Measurements from ENCODE around the gene CYP8B1.

The CYP8B1 gene

DNA sequence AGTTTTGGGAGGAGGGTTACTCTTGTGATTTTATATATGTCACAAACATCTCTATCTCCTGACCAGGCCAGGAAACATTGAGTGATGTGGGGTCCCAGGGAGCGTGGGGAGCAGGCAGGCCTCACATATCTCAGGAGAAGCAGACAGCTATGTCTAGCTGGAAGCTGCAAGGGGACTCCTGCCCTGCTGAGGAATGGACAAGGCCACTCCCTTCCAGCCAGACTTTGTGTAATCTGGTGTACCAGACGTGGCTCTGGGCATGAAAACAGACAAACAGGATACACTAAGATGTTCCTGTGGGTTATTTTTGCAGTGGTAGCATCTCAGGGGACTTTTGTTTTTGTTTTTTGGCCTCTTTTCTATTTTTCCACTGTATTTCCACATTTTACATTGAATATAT lies 23.2 kb downstream of the CYP8B1 start:
- DNase-seq (ENCODE audit: low read depth, low spot score): no peak

DNA sequence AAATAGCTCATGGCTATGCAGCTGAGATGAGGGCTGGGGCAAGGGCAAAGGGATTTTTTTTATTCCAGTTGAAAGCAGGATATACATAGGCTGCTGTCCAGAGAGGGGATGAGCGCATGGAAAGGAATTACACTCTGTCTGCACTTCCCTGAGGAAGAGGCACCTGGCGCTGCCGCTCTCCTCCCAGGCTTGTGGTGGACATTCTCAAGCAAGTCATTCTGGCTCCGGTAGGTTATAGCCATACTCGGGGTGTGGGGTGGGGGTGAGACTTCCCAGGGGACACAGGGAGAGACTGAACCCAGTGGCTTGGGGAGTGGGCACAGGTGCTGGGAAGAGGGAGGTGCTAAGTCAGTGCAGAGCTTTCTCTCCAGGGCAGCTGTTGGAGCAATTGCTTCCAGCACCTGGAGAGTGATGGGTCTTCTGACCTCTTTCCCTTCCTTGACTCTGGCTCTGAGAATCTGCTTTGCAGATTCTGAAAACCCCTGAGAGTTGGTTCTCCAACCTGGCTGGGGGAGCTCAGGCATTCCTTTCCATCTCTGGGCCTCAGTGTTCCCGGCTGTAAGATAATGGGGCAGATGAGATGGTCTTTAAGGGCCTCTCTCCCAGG lies 24.3 kb downstream of the CYP8B1 start:
- peak; percentile 31 for DNase-seq (ENCODE audit: low read depth, low spot score)

DNA sequence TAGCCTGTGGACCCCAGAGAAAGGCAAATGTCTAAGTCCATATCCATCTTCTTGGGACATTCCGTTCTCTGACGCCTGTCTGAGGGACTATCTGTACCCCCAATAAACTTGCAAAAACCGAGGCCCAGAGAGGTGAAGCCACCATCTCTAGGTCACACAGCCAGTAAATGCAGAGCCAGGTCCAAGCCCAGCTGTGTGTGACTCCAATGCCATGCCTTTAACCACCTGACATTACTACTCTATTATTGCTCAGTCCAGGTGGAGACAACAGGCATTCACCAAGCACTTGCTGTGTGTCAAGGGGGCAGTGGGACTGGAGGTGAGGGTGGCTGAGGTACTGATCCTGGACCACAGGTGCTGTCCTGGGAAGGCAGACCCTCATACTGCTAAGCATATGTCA lies 25.4 kb downstream of the CYP8B1 start:
- DNase-seq (ENCODE audit: low read depth, low spot score): no peak

DNA sequence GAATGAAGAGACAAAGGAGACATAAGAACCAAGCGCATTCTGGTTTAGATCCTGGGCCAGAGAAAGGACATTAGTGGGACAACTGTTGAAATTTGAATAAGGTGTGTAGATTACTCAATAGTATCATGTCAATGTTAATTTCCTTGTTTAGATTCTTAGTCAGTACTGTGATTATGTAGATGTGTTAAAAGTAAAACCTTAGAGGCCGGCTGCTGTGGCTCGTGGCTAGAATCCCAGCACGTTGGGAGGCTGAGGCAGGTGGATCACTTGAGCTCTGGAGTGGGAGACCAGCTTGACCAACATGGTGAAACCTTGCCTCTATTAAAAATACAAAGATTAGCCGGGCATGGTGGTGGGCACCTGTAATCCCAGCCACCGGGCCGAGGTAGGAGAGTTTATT lies 26.7 kb downstream of the CYP8B1 start:
- DNase-seq (ENCODE audit: low read depth, low spot score): no peak

DNA sequence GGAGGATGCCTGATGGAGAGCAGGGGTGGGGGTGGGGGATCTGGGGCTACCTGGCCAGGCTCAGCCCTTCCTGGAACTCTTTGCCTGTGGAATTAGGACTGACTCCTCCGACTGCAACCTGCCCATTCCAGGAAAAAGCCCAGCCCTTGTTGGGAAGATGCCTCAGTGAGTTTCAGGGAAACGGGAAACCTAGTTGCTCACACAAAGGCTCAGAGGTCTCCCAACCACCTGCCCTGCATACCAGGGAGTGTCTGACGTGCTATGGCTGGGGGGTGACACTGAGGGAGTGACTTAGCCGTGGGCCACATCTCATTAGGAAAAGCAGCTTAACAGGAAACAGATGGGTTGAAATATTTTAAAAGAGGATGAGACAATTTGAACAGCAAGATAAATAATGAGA lies 27.9 kb downstream of the CYP8B1 start:
- no peak for DNase-seq (ENCODE audit: low read depth, low spot score)

DNA sequence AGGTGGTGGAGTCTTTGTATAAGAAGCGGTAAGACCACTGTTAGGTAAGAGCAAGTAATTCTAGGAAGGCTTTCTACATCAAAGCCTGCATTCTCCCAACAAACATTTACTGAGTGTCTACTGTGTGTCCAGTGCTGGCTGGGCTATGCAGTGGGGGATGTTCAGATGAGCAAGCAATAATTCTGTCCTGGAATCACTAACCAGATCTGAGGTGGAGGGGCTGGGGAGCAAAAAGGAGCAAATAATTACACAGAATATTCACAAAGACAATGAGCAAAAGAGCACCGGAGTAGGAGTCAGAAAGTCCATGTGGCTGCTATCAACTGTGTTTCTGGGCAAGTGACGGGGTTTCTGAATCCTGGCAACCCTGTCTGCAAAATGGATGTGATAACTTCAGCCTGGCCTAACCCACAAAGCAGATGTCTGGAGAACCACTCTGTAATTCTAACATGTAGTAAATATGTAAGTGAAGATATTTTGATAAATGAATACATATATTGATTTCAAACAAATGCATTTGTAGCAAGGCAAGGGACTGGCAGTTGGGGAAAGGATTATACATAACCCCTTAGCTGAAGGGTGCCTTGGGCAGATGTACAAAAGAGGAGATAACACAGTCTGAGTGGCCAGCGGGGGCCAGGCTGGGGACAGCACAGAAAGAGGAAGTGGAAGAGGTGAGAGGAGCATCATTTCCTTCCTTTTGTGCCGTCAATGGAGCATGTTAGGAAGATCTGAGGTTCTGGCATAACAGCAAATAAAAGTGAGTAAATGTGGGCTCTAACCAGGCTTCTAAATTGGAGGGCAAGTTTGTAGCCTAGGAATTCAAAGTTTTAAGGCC lies 28.8 kb downstream of the CYP8B1 start:
- DNase-seq (ENCODE audit: low read depth, low spot score): no peak

DNA sequence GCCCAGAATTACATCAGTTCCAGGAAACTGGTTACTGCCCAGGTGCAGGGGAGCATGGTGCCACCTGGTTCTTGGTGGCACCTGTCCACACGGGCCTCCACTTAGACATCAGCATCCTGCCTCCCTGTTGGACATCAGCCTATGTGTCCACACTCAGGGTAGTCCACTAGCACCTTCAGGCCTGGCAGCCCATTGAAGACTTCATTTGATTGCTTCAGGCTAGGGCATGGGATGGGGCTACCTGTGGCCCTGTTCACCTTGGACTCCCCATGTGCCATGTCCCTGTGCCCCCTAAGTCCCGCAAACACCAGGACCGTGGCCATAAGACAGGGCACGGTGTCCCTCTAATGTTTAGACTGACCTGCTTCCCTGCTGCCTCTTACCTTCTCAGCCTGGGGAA lies 30.9 kb downstream of the CYP8B1 start:
- no peak for DNase-seq (ENCODE audit: low read depth, low spot score)

DNA sequence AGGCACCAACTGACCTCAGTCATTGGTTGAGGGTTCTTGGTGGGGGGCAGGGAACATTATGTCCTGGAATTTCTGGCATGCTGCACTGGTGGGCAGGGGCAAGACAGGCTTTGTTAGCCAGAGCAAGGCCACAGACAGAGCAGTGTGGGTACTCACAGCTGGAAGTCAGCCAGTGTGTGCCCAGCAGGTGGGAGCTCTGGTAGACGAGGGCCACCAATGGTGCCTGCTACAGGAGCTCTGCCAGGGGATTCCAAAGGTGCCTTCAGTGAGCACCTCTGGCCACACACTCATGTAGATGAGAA lies 31.3 kb downstream of the CYP8B1 start:
- DNase-seq (ENCODE audit: low read depth, low spot score): peak; percentile 42

DNA sequence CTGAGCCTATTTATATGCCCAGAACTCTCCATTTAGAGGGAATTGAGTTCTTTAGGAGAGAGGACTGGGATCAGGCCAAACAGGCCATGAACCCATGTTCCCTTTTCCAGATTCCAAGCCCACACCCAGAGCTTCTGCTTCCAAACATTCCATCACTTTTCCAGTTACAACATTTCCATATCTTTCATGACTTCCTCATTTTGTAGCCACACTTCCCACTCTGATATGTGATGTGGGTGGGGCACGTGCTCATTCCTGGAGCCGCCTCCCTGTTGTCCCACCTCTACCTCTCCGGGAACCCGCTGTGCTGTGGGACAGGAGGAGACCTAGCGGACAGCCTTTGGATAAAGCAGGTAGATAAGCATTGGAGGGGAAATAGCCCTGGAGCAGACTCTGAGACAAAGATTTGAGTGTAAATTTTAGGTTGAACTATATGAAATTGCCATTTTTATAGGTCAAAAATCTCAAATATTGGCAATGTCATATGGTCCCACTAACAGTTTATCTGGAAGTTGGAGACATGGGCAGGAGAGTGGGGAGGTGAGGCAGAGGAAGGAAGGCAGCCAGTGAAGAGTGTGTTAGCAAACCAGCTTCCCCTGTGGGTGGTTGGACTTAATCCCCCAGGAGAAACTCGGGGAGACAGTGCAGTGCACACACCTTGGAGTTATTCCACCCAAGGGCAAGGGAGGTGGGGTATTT lies 31.8 kb downstream of the CYP8B1 start:
- DNase-seq (ENCODE audit: low read depth, low spot score): no peak

DNA sequence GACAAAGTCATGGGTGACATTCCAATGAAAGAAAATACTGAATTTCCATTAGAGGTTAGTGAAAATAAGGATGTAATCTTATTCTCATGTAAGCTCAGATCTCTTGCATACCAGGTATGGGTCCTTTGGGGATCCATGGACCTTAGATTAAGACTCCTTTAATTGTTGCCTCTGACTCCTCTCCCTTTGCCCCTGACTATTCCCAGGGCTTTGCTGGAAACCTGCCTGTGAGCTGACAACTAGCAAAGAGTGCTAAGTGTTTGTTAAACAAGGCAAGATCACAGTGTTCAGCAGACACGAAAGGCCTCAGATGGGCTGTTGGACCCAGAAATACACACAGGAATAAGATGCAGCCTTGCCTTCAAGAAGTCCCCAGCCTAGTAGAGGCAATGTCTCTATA lies 34.3 kb downstream of the CYP8B1 start:
- DNase-seq (ENCODE audit: low read depth, low spot score): peak; percentile 41

DNA sequence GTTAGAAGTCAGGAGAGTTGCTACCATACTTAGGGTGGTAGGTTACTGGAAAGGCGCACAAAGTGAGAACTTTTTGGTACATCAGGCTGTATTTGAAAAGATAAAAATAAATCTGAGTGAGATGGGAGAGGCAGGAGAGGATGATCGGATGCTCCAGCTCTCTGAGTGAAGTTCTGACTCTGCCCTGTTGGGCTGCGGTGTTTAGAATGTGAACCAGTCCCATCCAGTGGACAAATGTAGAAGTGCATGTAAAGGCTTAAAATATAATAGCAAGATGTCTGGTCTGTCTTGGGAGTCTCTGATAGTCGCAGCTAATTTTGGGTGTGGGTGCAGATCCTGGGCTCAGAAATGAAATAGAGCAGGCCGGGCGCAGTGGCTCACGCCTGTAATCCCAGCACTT lies 36.1 kb downstream of the CYP8B1 start:
- peak; percentile 79 for DNase-seq (ENCODE audit: low read depth, low spot score)

DNA sequence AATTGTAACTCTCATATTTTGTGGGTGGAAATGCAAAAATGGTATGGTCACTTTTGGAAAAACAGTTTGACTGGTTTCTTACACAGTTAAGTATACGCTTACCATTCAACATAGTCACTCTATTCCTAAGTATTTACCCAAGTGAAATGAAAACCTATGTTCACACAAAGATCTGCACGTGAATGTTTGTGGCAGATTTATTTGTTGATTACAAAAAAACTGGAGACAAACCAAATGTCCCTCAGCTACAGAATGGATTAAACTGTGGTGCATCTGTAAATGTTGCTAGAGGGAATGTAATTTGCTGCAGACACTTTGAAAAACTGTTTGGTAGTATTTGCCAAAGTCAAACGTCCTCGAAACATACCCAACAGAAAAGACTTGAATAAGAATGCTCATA lies 37.1 kb downstream of the CYP8B1 start:
- DNase-seq (ENCODE audit: low read depth, low spot score): no peak

DNA sequence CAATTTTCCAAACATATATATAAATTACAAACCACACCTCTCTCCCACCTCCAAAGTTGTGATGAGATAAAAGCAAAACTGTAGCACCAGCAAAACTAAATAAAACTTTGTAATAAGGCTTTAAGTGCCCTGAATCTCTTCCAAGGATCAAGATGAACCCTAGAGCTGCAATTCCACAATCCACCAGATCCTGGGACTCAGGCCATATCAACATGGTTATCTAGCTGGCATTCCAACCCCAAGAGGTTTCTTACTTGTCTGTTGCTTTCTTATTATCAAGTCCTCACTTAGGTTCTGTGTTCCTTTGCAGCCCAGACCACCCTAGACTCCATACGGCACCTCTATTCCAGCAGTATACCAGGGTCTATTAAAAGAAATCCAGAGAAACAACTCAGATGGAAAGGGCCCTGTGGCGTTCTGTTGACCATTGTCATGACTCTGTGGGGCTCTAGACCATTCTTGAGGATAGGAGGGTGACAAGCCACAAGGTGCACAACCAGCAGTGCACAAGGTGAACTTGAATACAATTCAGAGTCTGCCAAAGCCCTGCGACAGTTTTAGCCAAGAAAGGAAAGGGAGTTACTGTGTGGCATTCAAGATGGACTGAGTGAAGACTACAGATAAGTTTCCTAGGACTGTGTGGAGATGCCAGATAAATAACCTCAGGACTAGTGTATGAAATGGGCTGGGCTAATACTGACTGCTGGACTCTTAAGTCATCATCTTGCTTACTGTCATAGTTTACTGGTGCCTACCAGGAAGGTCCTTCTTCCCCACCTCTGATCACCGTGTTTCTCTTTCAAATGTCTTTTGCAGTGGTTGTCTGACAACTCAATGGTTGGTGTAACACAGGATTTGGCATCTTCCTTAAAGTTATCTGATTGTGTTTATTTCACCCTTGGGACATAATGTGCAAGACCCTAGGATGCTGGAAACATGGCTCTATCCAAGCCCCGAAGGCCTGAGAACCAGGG lies 39.2 kb downstream of the CYP8B1 start:
- DNase-seq (ENCODE audit: low read depth, low spot score): no peak

DNA sequence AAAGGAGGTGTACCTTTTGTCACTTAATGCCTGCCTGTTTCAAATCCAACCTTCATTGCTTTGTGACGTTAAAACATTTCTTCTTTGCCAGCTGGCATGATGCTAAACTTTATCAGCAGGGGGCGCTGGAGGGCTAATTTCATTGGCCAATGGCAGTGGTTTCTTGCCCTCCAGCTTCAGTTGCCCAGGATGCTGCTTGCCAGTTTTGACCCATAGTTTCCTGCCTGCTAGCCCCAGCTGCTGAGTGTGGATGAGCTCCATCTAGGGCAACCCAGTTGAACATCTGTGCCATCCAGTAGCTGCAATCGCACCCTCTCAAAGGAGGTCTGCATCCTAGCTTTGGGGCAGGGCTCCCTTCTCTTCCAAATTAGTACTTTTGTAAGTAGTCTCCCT lies 44.4 kb downstream of the CYP8B1 start:
- DNase-seq (ENCODE audit: low read depth, low spot score): peak; percentile 65

DNA sequence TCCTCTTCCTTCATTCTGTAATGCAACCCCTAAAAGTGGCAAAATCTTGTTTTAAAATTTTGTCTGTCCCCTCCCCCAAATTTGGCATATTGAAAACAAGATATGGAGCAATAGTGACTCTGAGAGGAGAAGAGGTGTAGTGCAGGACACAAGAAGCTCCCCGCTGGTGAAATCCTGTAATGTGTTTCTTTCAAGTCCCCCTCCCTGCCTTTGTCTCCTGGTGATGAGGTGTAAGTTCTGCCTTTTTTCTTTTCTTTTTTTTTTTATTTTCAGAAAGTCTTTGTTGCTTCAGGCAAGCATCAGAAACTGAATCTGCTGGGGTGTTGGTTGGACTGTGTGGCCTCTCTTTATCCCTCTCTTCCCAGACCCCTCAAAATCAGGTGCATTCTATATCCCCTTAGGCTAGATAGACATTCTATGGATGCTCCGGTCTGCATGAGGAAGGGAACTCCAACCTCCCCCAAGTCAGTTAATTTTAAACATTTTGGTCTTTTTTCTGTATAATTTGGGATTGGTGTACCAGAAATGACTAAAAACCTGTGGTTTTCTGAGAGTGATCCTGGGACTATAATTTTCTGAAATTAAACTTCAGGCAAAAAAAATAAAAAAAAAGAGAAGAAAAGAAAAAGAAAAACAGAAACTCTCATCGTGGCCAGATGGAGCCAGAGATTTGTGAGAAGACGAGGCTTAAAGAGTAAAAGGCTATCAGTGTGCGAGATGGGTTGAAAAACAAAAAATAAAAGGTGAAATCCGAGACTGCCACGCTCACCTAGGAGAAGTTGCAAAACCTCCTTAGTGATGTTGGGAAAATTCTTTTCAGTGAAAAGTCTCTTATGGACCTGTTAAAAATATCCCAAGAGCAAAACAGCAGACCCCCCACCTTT lies 45.0 kb downstream of the CYP8B1 start:
- peak; percentile 46 for DNase-seq (ENCODE audit: low read depth, low spot score)

DNA sequence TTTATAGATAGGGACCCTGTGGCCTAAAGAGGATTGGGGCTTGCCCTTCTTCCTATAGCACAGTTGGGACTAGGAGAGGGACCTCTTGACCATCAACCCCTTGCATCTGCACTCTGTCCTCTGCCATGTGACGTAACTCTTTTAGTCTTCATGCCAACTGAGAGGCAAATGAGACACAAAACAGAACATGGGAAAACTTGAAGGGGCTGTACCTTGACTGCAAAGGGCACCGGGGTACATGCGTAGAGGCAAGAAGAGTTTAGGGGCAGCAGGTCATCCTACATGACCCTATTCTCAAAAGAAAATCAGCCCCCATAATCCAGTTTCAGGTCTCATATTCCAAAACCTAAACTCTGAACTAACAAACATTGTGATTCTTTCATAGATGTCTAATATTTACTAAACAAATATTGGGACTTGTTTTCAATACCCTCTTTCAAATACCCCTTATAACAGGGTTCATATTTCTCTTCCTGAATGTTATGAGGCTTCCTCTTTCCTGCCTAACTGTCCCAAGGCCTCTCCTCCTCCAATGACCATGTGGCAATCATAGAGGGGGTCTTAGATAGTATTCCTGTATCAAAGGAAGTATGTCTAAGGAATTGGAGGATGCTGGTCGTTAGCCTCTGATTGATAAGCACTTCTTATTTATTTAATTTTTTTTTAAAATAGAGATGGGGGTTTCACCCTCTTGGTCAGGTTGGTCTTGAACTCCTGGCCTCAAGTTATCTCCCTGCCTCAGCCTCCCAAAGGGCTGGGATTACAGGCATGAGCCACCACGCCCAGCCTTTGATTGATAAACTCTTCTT lies 45.8 kb downstream of the CYP8B1 start:
- DNase-seq (ENCODE audit: low read depth, low spot score): no peak

DNA sequence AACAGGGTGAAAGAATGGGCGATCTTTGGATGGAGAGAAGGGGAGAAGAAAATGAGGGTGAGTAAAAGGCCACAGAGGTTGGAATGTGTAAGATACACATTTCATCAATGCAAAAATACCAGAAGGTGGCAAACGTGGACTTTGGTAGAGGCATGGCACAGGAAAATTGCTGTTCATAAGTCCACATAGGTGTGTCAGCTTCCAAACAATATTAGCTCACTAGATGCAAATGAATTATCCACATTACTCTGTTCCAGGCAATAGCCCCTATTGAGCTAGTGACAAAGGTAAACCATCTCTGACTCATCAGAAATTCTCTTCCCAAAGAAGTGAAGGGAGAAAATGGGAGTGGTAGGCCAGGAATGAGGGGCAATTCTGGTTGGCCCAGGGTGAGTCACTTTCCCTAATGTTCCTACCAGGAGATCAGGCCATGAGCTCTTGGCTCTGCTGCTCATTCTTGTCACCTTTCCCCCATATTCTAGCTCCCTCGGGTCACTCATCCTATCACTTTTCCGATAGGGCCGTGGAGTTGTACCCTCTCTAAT lies 46.5 kb downstream of the CYP8B1 start:
- DNase-seq (ENCODE audit: low read depth, low spot score): no peak

DNA sequence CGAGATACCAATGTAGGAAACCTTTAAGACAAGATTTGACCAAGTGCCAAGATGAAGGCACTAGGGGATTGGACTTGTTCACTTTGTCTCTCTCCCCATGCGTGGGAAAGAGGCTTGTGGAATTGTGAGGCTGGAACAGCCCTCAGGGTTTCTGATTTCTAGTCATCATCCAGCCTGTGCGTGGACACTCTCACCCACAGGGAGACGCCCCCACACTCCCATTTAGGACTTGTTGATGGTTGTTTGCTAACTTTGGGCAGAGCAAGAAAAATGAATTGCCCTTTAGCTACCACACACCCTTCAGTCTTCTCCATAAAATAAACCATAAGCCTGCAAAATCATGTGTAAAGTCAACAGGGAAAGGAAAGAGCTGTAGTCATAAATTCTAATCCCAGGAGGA lies 48.0 kb downstream of the CYP8B1 start:
- no peak for DNase-seq (ENCODE audit: low read depth, low spot score)

DNA sequence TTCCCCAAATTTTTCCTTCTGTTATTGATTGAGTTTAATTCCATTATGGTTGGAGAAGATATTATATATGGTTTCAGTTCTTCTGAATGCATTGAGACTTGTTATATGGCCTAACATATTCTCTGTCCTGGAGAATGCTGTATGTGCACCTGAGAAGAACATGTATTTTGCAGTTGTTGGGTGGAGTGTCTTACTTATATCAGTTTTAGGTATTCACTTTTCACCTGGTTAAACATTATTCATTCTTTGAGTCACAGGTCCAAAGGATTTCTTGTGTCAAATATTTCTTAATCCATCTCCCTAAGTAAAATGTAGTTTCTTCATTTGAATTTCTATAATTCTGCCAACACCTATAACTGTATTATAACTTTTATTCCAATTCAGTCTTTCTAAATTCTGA lies 48.7 kb downstream of the CYP8B1 start:
- no peak for DNase-seq (ENCODE audit: low read depth, low spot score)

DNA sequence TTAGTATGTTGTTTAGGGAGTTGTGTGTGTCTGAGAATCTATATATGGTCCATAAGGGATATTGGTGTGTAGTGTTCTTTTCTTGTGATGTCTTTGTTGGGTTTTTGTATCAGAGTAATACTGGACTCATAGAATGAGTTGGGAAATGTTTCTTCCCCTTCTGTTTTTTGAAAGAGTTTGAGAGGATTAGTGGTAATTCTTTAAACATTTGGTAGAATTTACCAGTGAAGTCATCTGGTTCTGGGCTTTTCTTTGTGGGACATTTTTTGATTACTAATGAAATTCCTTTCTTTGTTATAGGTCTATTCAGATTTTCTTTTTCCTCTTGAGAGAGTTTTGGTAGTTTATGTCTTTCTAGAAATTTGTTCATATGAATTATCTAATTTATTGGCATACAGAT lies 49.5 kb downstream of the CYP8B1 start:
- DNase-seq (ENCODE audit: low read depth, low spot score): peak; percentile 35

All from astrocyte of the hippocampus (primary cell).